ENCODE measurements around the gene ST8SIA6.

The ST8SIA6 gene

DNA sequence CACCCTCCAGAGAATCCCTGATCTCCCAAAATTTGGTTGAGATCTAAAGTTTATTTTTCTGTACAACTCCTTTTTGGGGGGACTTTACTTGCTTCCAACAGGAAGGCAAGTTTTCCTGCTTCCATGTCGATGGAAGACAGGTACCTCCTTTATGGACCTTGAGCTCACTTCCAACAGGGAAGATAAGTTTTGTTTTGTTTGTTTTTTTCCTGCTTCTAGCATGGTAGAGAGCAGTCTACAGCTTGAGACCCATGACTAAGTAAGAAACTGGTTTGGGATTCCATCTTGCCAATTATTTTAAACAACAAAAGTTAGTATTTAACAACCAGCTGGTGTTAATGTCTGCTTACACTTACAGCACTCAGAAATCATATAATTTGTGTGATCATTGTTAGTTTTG is 74.4 kb downstream of the ST8SIA6 start:
- ChIA-PET POLR2A (ENCODE audit: low non-redundant PET) (no interaction called here), CTCF (interaction anchor here (0.5 to 1.2 kb wide), 2 partner anchors 52 to 78 kb away, joined by 3 to 4 read pairs; no protein-coding TSS in a partner anchor)

DNA sequence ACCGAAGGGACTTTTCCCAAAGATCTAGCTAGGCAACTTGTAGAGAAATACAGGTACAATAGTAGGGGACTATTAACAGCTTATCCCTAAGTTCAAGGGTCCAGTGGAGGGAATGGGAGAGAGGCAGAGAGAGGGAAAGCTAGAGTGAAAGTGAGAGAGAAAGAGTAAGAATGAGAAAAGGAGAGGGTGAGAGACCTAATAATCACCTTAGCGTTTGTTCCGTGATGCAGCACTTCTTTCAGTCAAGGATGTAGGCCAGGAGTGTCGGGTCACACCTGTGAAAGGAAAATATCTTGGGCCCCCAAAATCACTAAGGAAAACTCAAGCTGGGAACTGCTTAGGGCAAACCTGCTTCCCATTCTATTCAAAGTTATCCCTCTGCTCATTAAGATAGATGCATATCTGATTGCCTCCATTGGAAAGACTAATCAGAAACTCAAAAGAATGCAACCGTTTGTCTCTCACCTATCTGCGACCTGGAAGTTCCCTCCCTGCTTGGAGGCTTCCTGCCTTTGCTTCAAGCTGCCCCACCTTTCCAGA is 75.2 kb downstream of the ST8SIA6 start:
- TF ChIP-seq, protein P1, sequence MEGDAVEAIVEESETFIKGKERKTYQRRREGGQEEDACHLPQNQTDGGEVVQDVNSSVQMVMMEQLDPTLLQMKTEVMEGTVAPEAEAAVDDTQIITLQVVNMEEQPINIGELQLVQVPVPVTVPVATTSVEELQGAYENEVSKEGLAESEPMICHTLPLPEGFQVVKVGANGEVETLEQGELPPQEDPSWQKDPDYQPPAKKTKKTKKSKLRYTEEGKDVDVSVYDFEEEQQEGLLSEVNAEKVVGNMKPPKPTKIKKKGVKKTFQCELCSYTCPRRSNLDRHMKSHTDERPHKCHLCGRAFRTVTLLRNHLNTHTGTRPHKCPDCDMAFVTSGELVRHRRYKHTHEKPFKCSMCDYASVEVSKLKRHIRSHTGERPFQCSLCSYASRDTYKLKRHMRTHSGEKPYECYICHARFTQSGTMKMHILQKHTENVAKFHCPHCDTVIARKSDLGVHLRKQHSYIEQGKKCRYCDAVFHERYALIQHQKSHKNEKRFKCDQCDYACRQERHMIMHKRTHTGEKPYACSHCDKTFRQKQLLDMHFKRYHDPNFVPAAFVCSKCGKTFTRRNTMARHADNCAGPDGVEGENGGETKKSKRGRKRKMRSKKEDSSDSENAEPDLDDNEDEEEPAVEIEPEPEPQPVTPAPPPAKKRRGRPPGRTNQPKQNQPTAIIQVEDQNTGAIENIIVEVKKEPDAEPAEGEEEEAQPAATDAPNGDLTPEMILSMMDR (conservative IDR thresholded peaks at IDR 0.05; ENCODE audit: low read depth) = no peak
- H3K27ac ChIP-seq = no peak overlapping the region
- ChIA-PET POLR2A (ENCODE audit: low non-redundant PET) (no interaction called here), CTCF (interaction anchor here (0.6 to 1.2 kb wide), 2 partner anchors 12 to 78 kb away, joined by 4 read pairs; no protein-coding TSS in a partner anchor)
- no peak for DNase-seq (ENCODE audit: low spot score)

More for the DNA sequence above, 74.4 kb downstream of the ST8SIA6 start:
- TF ChIP-seq, protein P1 (conservative IDR thresholded peaks at IDR 0.05; ENCODE audit: low read depth) = no peak
- no peak for DNase-seq (ENCODE audit: low spot score)
- H3K27ac ChIP-seq = no peak overlapping the region

DNA sequence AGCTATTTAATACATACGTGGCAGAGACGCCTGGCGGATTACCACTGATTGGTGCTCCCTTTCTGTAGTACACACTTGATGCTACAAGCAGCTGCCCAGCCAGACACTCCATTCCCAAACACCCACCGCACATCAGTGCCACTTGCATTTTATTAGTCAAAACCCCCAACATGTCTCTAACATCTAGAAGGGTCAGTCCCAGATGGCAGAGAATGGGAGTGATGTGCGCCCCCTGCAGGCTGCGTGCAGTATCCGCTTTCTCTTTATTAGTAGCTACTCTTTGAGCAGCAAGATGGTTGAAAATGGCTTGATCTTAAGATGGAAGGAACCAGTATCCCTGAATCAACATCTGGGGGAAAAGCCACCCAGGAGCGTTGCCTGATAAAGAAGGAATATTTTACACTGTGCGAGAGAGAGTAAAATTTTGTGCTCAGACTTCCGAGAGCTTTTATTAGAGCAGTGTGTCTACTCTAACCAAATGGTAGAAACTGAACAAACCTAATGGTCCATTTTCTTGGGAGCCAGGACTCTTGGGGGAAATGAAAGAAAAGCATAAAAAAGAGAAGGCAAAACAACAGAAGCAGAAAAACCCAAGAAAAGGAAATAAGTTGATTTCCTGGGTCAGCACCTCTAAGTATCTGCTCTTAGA is 78.3 kb downstream of the ST8SIA6 start:
- DNase-seq (ENCODE audit: low spot score) = no peak
- CTCF ChIA-PET = interaction anchor here (0.5 to 1.2 kb wide), 4 partner anchors 9 to 379 kb away, joined by 3 to 4 read pairs (median 4); no protein-coding TSS in a partner anchor
- POLR2A ChIA-PET (ENCODE audit: low non-redundant PET) = no interaction called here
- H3K27ac ChIP-seq = no peak overlapping the region
- TF ChIP-seq, protein P1 (conservative IDR thresholded peaks at IDR 0.05; ENCODE audit: low read depth) = peak; percentile 29

DNA sequence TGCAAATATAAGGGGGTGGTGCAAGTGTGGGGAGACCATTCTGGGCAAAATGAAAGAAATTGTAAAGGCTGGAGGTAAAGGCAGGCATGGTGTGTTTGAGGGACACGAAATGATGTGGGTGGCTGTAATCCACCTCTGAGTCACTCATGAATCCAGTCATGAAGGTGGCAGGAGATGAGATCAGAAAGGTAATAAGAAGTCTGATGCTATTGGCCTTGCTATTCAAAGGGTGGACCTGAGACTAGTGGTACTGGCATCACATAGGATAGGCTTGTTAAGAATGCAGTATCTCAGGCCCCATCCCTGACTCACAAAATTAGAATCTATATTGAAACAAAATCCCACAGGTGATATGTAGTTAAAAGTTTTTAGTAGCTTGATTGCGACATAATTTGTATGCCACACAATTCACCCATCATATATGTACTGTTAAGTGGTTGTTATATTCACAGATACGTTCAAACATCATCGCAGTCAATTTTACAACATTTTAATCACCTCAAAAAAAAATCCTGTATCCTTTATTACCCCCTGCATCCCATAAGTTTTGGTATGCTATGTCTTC is 85.6 kb downstream of the ST8SIA6 start:
- ChIA-PET POLR2A (ENCODE audit: low non-redundant PET) (no interaction called here), CTCF (no interaction called here)
- TF ChIP-seq, protein P1 (conservative IDR thresholded peaks at IDR 0.05; ENCODE audit: low read depth) = no peak
- no peak overlapping the region for H3K27ac ChIP-seq
- peak; percentile 35 for DNase-seq (ENCODE audit: low spot score)

DNA sequence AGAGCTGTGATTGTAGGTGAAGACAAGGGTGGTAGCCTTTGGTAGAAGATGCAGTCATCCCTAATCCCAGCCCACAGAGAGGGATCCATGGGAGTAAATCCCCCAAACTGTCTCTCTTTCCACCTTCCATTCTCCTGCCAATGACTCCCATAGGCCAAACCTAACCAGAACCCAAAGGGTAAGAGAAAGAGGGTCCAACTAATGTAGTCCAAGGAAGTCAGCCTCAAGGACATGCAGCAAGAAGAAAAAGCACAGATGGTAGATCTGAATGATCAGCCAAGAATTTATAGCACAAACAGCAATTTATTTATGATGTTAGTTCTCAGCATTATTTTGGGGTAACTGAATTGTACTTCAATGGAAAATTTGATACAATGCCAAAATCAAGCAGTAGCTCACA is 87.7 kb downstream of the ST8SIA6 start:
- ChIA-PET CTCF (interaction anchor here (0.6 kb wide), 1 partner anchor 162 kb away, joined by 5 read pairs; no protein-coding TSS in a partner anchor), POLR2A (ENCODE audit: low non-redundant PET) (no interaction called here)
- no peak for DNase-seq (ENCODE audit: low spot score)
- no peak overlapping the region for H3K27ac ChIP-seq
- TF ChIP-seq, protein P1 (conservative IDR thresholded peaks at IDR 0.05; ENCODE audit: low read depth) = no peak

DNA sequence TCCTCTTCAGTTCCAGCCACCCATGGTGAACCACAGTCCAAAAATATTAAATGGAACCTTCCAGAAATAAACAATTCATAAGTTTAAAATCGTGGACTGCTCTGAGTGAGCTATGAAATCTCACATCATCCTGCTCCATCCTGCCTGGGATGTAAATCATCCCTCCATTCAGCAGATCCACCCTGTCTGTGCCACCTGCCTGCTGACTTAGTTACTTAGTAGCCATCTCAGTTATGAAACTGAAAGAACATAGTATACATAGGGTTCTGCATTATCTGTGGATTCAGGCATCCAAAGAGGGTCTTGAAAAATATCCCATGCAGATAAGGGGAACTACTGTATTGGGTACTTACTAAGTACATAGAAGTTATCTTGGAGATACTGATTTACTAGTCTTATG is 89.0 kb downstream of the ST8SIA6 start:
- ChIA-PET POLR2A (ENCODE audit: low non-redundant PET) (no interaction called here), CTCF (no interaction called here)
- TF ChIP-seq, protein P1 (conservative IDR thresholded peaks at IDR 0.05; ENCODE audit: low read depth) = no peak
- no peak for DNase-seq (ENCODE audit: low spot score)
- no peak overlapping the region for H3K27ac ChIP-seq
